ENCODE measurements around the gene CRTAC1. TPM values are rescaled to one million over a fixed set of nuclear protein-coding genes. Genes with fewer than 3 reads are reported as not detected.

Gene CRTAC1
- total RNA-seq, 1 donor from 2014 or later: 0.82 TPM

- H3K27me3 Mint-ChIP-seq (ENCODE audit: low read depth): peaks cover 89% of the 10 kb centered on the region
- H3K4me3 Mint-ChIP-seq: peak overlapping the region; percentile 31
- no peak overlapping the region for H3K27ac Mint-ChIP-seq (ENCODE audit: unreplicated experiment)
- no peak for DNase-seq (ENCODE audit: low read depth, low spot score)
- no peaks in the 10 kb centered on the region for H3K36me3 Mint-ChIP-seq (ENCODE audit: low read depth)
- H3K4me1 Mint-ChIP-seq: peaks cover 5% of the 10 kb centered on the region
- no peak for TF ChIP-seq CTCF (conservative IDR thresholded peaks at IDR 0.05)
- no peaks in the 10 kb centered on the region for H3K9me3 Mint-ChIP-seq
Observed at GRCh38 chr10:97852277-97852676, 178.1 kb downstream of the CRTAC1 start.

GRCh38 chr10:97851341-97852001 lies 178.9 kb downstream of the CRTAC1 start:
- no peak overlapping the region for H3K4me3 Mint-ChIP-seq
- no peak for TF ChIP-seq CTCF (conservative IDR thresholded peaks at IDR 0.05)
- no peaks in the 10 kb centered on the region for H3K36me3 Mint-ChIP-seq (ENCODE audit: low read depth)
- peaks cover 5% of the 10 kb centered on the region for H3K4me1 Mint-ChIP-seq
- peaks cover 82% of the 10 kb centered on the region for H3K27me3 Mint-ChIP-seq (ENCODE audit: low read depth)
- H3K27ac Mint-ChIP-seq (ENCODE audit: unreplicated experiment): no peak overlapping the region
- no peaks in the 10 kb centered on the region for H3K9me3 Mint-ChIP-seq
- no peak for DNase-seq (ENCODE audit: low read depth, low spot score)

- Mint-ChIP-seq H3K36me3 (ENCODE audit: low read depth) (no peaks in the 10 kb centered on the region), H3K4me3 (peak overlapping the region; percentile 61), H3K4me1 (peaks cover 5% of the 10 kb centered on the region), H3K27ac (ENCODE audit: unreplicated experiment) (no peak overlapping the region), H3K27me3 (ENCODE audit: low read depth) (peaks cover 72% of the 10 kb centered on the region), H3K9me3 (no peaks in the 10 kb centered on the region)
- TF ChIP-seq CTCF (conservative IDR thresholded peaks at IDR 0.05): no peak
- no peak for DNase-seq (ENCODE audit: low read depth, low spot score)
Observed at GRCh38 chr10:97850446-97850845, 180.0 kb downstream of the CRTAC1 start.

GRCh38 chr10:97849687-97850402 lies 180.6 kb downstream of the CRTAC1 start, which contains the start of gene GOLGA7B:
Gene GOLGA7B (plus strand): TSS chr10:97849843. CDS start chr10:97850304, 461 bp downstream.
- no peak for TF ChIP-seq CTCF (conservative IDR thresholded peaks at IDR 0.05)
- H3K36me3 Mint-ChIP-seq (ENCODE audit: low read depth): no peaks in the 10 kb centered on the region
- H3K27me3 Mint-ChIP-seq (ENCODE audit: low read depth): peaks cover 66% of the 10 kb centered on the region
- H3K4me3 Mint-ChIP-seq: peak within 1 kb of the TSS; percentile 76
- peak; percentile 37 for DNase-seq (ENCODE audit: low read depth, low spot score)
- H3K9me3 Mint-ChIP-seq: no peaks in the 10 kb centered on the region
- H3K27ac Mint-ChIP-seq (ENCODE audit: unreplicated experiment): no peak within 1 kb of the TSS
- peaks cover 5% of the 10 kb centered on the region for H3K4me1 Mint-ChIP-seq

GRCh38 chr10:97849103-97849686 lies 181.2 kb downstream of the CRTAC1 start:
- peaks cover 59% of the 10 kb centered on the region for H3K27me3 Mint-ChIP-seq (ENCODE audit: low read depth)
- H3K4me1 Mint-ChIP-seq: peaks cover 5% of the 10 kb centered on the region
- H3K4me3 Mint-ChIP-seq: peak overlapping the region; percentile 76
- no peaks in the 10 kb centered on the region for H3K36me3 Mint-ChIP-seq (ENCODE audit: low read depth)
- H3K9me3 Mint-ChIP-seq: no peaks in the 10 kb centered on the region
- H3K27ac Mint-ChIP-seq (ENCODE audit: unreplicated experiment): no peak overlapping the region
- DNase-seq (ENCODE audit: low read depth, low spot score): no peak
- no peak for TF ChIP-seq CTCF (conservative IDR thresholded peaks at IDR 0.05)

Data from neural crest cell (in vitro differentiated cells).